Activated B cell treated with CpG ODN at 0.5 μM for 24 hours (primary cell): ENCODE results near the gene BHLHA9. TPM values are rescaled to one million over a fixed set of nuclear protein-coding genes. Genes with fewer than 3 reads are reported as not detected.

Source experiments
- ATAC-seq: fragments of 200-7000 bp; cut with Tn5 transposase; one replicate; pipeline ENCODE4 v1.10.0; 2021; ENCODE audit warnings: low read depth, mild to moderate bottlenecking, moderate library complexity
- CTCF ChIA-PET: fragments of 350-600 bp; sonication (Branson Sonifier 250); formaldehyde crosslinking; loops from one replicate; lab custom pipeline; 2021; ENCODE audit warnings: antibody characterized with exemption; lab: Charles Lee
- POLR2A ChIA-PET: fragments of 350-600 bp; sonication (Branson Sonifier 250); formaldehyde crosslinking; loops from one replicate; lab custom pipeline; 2021; ENCODE audit warnings: antibody characterized with exemption; lab: Charles Lee
- DNase-seq: peaks from one replicate; pipeline ENCODE4 v3.0.0; 2022
- H3K27ac Mint-ChIP-seq: one replicate; pipeline ENCODE4 v1.8.0; 2020; ENCODE audit warnings: mixed read lengths
- H3K27me3 Mint-ChIP-seq: one replicate; pipeline ENCODE4 v1.8.0; 2021; ENCODE audit warnings: mixed read lengths
- H3K36me3 Mint-ChIP-seq: one replicate; pipeline ENCODE4 v1.8.0; 2021; ENCODE audit warnings: low read depth, mixed read lengths
- H3K4me1 Mint-ChIP-seq: one replicate; pipeline ENCODE4 v1.8.0; 2021; ENCODE audit warnings: mixed read lengths
- H3K4me3 Mint-ChIP-seq: one replicate; pipeline ENCODE4 v1.8.0; 2020; ENCODE audit warnings: mild to moderate bottlenecking, mixed read lengths
- H3K9me3 Mint-ChIP-seq: one replicate; pipeline ENCODE4 v1.8.0; 2020; ENCODE audit warnings: mixed read lengths
- intact Hi-C: fragments of 100-400 bp; cut with micrococcal nuclease; formaldehyde crosslinking; loops from one replicate; pipeline ENCODE4 v1.15.1; 2024
- total RNA-seq: library from RNA; stranded (reverse); gene quantifications from 2 replicates; pipeline ENCODE4 v1.2.3, GENCODE V29; 2022
- TF ChIP-seq, protein P1 (sequence below): fragments of 200-600 bp; IDR thresholded peaks from one replicate; pipeline ENCODE4 v1.8.0; 2022; ENCODE audit warnings: antibody characterized with exemption, mild to moderate bottlenecking

Gene BHLHA9
- total RNA-seq, 1 donor from 2014 or later, result not detected

- Mint-ChIP-seq H3K9me3 (no peaks in the 10 kb centered on the region), H3K27ac (no peak overlapping the region), H3K4me1 (peaks cover 37% of the 10 kb centered on the region), H3K27me3 (no peaks in the 10 kb centered on the region), H3K36me3 (peaks cover 44% of the 10 kb centered on the region), H3K4me3 (no peak overlapping the region)
- intact Hi-C loops, result no loop called here
- no peak for ATAC-seq
- ChIA-PET CTCF (no interaction called here), POLR2A (interaction anchor here (3.2 kb wide), 1 partner anchor 12 kb away, joined by 19 read pairs; no protein-coding TSS in a partner anchor)
- no peak for DNase-seq
- TF ChIP-seq, protein P1, sequence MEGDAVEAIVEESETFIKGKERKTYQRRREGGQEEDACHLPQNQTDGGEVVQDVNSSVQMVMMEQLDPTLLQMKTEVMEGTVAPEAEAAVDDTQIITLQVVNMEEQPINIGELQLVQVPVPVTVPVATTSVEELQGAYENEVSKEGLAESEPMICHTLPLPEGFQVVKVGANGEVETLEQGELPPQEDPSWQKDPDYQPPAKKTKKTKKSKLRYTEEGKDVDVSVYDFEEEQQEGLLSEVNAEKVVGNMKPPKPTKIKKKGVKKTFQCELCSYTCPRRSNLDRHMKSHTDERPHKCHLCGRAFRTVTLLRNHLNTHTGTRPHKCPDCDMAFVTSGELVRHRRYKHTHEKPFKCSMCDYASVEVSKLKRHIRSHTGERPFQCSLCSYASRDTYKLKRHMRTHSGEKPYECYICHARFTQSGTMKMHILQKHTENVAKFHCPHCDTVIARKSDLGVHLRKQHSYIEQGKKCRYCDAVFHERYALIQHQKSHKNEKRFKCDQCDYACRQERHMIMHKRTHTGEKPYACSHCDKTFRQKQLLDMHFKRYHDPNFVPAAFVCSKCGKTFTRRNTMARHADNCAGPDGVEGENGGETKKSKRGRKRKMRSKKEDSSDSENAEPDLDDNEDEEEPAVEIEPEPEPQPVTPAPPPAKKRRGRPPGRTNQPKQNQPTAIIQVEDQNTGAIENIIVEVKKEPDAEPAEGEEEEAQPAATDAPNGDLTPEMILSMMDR, result no peak
Observed at GRCh38 chr17:1226308-1226707, 43.9 kb upstream of the BHLHA9 start.

- H3K27me3 Mint-ChIP-seq, result peaks cover 7% of the 10 kb centered on the region
- H3K27ac Mint-ChIP-seq, result peak overlapping the region; percentile 56
- POLR2A ChIA-PET, result interaction anchor here (0.5 to 3.6 kb wide), 7 partner anchors 11 to 260 kb away, joined by 3 to 31 read pairs (median 19); partner anchors contain the start of genes ABR and YWHAE
- H3K9me3 Mint-ChIP-seq, result no peaks in the 10 kb centered on the region
- TF ChIP-seq, protein P1, result no peak
- peak overlapping the region; percentile 88 for H3K4me3 Mint-ChIP-seq
- intact Hi-C loops, result no loop called here
- peaks cover 38% of the 10 kb centered on the region for H3K36me3 Mint-ChIP-seq
- ATAC-seq (no peak), DNase-seq (no peak)
- peaks cover 38% of the 10 kb centered on the region for H3K4me1 Mint-ChIP-seq
- CTCF ChIA-PET, result interaction anchor here (1.3 to 2.6 kb wide), 4 partner anchors 11 to 105 kb away, joined by 3 to 9 read pairs (median 4); no protein-coding TSS in a partner anchor
Observed at GRCh38 chr17:1227365-1227764, 42.9 kb upstream of the BHLHA9 start.

GRCh38 chr17:1227917-1228780 is 42.1 kb upstream of the BHLHA9 start:
- DNase-seq (peak; percentile 68), ATAC-seq (peak; percentile 70)
- H3K9me3 Mint-ChIP-seq, result no peaks in the 10 kb centered on the region
- peaks cover 38% of the 10 kb centered on the region for H3K4me1 Mint-ChIP-seq
- peak overlapping the region; percentile 88 for H3K4me3 Mint-ChIP-seq
- H3K27ac Mint-ChIP-seq, result peak overlapping the region; percentile 80
- H3K36me3 Mint-ChIP-seq, result peaks cover 37% of the 10 kb centered on the region
- H3K27me3 Mint-ChIP-seq, result peaks cover 7% of the 10 kb centered on the region
- ChIA-PET POLR2A (interaction anchor here (0.5 to 3.6 kb wide), 15 partner anchors 8 to 378 kb away, joined by 3 to 31 read pairs (median 4); partner anchors contain the start of genes ABR and YWHAE), CTCF (interaction anchor here (0.7 to 2.7 kb wide), 8 partner anchors 12 to 137 kb away, joined by 3 to 9 read pairs (median 4); no protein-coding TSS in a partner anchor)
- TF ChIP-seq, protein P1, result no peak
- intact Hi-C loops, result loop anchor here (1.0 to 2.0 kb wide), 4 partner anchors 12 to 47 kb away; no protein-coding TSS in a partner anchor

DNA sequence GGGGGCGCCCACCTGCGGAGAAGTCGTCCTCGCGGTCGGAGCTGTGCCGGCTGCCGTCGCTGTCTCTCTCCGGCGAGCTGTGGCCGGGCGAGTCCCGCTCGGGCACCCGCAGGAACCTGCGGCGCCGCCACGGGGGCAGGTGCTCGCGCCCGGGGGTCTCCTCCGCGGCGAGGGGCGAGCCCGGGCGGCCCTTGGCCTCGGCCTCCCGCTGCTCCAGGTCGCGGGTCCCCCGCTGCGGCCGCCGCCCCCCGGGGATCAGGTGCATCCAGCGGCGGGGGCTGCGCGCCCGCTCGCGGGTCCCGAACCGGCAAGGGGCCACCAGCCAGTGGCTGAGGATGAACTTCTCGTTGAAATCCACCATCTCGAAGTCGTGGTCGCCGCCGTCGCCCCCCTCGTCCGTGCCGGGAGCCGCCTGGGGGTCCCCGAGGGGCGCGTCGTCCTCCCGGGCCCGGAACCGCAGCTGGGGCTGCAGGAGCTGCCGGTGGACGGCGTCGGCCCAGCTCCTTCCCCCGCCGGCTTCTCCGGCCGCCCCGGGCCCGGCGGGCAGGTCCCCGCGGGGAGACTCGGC is 41.4 kb upstream of the BHLHA9 start:
- Mint-ChIP-seq H3K27ac (no peak overlapping the region), H3K36me3 (peaks cover 30% of the 10 kb centered on the region), H3K9me3 (no peaks in the 10 kb centered on the region), H3K27me3 (peaks cover 7% of the 10 kb centered on the region), H3K4me1 (peaks cover 32% of the 10 kb centered on the region), H3K4me3 (peak overlapping the region; percentile 88)
- DNase-seq, result peak; percentile 59
- ChIA-PET CTCF (interaction anchor here (0.8 to 2.7 kb wide), 8 partner anchors 12 to 106 kb away, joined by 3 to 9 read pairs (median 5); no protein-coding TSS in a partner anchor), POLR2A (interaction anchor here (0.7 to 3.6 kb wide), 15 partner anchors 9 to 377 kb away, joined by 3 to 31 read pairs (median 4); partner anchors contain the start of genes ABR and YWHAE)
- intact Hi-C loops, result loop anchor here (1.0 to 2.0 kb wide), 5 partner anchors 13 to 48 kb away; no protein-coding TSS in a partner anchor
- TF ChIP-seq, protein P1, result no peak
- peak; percentile 36 for ATAC-seq
